Stimulated activated naive CD4-positive, alpha-beta T cell treated with Interleukin-2 at 50 U/mL for 16 hours (primary cell): ENCODE data around the gene REC8.

Source experiments
- DNase-seq: peaks from one replicate; lab custom pipeline; 2025; lab: John Stamatoyannopoulos, UW

The REC8 gene

DNA sequence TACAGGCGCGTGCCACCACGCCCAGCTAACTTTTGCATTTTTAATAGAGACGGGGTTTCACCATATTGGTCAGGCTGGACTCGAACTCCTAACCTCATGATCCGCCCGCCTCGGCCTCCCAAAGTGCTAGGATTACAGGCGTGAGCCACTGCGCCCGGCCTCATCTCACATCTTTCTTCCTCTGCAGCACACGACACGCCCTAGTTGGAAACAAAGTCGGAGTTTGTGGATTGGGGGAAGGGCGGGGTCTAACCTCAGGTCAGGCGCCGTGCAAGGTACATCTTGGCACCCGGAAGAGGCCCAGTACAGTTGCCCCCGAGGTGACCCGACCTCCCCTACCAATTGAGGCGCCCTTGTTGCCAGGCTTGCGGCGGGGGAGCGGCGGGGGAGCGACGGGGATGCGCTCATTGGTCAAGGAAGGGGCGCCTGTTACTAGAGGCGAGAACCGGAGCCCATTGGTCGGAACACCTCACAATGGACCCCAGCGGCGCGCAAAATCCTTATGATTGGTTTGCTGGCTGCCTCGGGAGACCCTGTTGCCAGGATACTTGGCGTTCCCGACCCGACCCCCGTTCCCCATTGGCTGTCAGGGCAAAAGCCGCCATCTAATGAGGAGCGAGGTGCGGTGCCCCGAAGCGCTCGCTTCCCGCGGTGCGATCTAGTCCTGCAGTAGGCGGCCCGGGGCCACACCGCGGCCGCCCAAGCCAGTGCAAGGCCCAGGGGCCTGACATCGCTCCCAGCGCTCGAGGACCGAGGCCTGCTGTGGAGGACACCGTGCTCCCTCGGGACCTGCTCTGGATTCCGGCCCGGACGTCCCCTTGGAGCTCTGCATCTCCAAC, at the start of gene REC8:
Gene REC8 (plus strand): TSS at position 659 of the 839 bp plus-strand sequence. CDS start 473 bp downstream, outside the sequence.
- peak; percentile 66 for DNase-seq

- DNase-seq = no peak
Measured at GRCh38 chr14:24122416-24122815, 49.5 kb upstream of the REC8 start.

DNA sequence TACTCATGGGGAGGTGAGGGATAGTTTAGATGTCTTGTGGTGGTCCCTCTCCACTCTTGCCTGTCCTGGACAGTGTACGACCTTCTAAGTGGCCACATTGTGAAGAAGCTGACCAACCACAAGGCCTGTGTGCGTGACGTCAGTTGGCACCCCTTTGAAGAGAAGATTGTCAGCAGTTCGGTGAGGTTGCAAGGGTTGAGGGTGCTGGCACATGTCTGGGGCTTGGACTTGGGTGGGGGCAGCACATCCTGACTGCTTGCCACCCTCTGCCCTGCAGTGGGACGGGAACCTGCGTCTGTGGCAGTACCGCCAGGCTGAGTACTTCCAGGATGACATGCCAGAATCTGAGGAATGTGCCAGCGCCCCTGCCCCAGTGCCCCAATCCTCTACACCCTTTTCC, 49.0 kb upstream of the REC8 start:
- no peak for DNase-seq

DNA sequence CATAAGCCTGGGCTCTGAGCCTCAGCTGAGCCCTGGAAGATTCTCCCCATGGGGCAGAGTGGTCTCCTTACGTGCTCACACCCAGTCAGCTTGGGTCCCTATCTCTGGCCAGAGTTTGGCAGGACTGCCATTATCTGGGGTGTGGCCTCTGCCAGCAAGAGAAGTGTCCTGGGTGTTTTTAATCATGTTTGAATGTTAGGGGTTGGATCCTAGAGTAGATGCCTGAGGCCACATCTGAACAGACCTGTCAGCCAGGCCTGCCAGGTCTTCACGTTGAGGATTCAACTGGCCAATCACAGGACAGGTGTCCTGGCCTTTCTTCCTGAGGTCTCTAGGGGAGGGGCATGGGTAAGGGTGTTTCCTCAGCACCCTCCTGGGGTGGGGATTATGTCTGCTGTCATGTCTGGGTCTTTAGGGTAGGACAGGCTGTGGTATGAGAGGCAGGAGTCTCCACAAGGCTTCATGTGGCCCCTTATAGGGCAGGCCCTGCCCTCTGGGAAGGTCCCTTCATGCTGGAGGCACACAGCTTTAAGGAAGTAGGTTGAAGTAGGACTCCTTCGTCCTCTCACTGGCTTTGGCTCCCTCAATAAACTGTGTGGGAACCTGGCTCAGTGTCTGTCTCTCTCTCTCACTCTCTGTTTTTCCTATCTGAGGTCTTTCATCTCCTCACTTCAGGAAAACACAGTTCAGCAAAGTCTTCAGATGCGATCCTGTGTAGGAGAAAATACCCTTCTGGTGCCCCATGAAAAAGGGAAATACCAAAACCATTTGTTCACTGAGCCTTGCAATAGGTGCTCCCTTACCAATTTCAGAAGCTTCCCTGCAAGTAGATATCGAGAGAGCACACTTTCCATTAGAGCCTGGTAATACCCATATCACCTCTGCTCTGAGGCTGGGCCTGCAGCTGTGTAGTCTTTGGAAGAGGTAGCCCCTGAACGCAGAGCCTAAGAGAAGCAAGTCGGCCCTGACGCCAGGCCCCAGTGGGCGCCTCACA, 48.2 kb upstream of the REC8 start:
- no peak for DNase-seq

DNA sequence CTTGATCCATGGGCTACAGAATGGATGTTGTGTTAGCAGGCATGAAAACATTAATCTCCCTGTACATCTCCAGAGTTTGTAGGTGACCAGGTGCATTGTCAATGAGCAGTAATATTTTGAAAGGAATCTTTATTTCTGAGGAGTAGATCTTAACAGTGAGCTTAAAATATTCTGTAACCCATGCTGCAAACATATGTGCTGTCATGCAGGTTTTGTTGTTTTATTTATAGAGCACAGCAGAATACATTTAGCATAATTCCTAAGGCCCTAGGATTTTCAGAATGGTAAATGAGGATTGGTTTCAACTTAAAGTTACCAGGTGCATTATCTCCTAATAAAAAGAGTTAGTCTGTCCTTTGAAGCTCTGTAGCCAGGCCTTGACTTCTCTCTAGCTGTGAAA, 44.9 kb upstream of the REC8 start:
- DNase-seq = no peak

DNA sequence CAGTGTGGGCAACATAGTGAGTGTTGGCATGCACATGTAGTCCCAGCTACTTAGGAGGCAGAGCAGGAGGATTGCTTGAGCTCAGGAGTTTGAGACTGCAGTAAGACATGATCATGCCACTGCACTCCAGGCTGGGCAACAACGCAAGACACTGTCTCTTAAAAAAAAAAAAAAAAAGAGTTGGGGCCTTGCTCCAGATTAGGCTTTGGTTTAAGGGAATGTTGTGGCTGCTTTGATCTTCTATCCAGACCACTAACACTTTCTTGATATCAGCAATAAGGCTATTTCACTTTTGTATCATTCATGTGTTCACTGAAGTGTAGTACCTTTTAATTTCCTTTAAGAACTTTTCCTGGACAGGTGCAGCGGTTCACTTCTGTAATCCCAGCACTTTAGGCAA, 44.2 kb upstream of the REC8 start:
- DNase-seq = no peak

DNA sequence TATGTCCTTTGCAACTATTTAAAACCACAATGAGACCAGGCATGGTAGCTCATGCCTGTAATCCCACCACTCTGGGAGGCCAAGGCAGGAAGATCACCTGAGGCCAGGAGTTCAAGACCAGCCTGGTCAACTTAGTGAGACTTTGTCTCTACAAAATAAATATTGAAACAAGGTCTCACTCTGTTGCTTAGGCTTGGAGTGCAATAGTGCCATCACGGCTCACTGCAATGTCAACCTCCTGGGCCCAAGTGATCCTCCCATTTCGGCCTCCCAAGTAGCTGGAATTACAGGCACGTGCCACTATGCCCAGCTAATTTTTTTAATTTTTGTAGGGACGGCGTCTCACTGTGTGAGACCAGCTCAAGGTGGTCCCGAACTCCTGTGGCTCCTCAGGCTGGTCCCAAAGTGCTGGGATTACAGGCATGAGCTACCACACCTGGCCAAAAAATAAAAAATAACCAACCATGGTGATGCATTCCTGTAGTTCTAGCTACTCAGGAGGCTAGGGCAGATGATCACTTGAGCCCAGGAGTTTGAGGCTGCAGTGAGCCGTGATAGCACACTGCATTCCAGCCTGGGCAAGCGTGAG, 42.4 kb upstream of the REC8 start:
- DNase-seq = no peak

DNA sequence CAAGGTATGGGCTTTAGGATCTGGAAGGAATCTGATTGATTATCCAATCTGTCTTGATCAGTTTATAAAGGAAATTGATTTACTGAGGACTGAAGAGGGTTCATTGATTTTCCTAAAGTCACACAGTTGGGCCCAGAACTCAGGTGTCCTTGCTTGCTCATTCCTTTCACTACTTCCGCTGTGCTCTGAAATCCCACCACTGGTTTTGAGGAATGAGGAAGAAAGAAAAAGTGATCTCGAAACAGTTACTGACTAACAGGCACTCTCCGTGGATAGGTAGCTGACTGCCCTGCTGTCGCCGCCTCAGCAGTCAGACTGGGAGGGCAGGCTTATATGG, 41.5 kb upstream of the REC8 start, which contains the start of gene FITM1:
Gene FITM1 (plus strand): TSS at position 280 of the 337 bp plus-strand sequence. CDS start 905 bp downstream, outside the sequence.
- DNase-seq = no peak

- DNase-seq = no peak
Measured at GRCh38 chr14:24130717-24131548, 40.9 kb upstream of the REC8 start.

DNA sequence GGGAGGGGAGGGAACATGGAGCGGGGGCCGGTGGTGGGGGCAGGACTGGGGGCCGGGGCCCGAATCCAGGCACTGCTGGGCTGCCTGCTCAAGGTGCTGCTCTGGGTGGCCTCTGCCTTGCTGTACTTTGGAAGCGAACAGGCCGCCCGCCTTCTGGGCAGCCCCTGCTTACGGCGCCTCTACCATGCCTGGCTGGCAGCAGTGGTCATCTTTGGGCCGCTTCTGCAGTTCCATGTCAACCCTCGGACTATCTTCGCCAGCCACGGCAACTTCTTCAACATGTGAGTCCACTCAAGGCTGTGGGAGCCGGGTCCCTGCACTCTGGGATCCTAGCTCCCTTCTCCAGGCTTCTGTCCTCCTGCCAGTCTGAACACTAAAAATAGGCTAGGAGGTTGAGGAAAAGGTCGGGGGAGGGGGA, 40.3 kb upstream of the REC8 start:
- no peak for DNase-seq

- DNase-seq = peak; percentile 7
Measured at GRCh38 chr14:24132061-24132685, 39.7 kb upstream of the REC8 start.

DNA sequence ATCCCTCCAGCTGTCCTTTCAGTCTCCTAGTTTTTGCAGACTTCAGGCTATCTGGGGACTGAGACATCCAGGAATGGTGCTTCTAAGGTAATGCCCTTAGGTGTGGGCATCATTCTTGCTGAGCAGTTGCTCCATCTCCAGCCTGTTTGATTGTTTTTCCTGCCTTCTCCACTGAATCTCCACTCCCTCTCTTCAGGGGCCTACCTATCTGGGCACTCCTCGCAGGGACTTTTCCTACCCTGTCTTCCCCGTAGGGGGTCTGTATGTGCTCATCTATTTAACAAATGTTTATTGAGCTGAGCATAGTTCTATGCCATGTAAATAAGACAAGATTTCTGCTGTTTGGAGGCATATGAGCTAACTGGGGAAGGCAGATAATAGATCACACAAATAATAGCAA, 38.9 kb upstream of the REC8 start:
- no peak for DNase-seq

- DNase-seq = no peak
Measured at GRCh38 chr14:24133735-24134134, 38.1 kb upstream of the REC8 start.

DNA sequence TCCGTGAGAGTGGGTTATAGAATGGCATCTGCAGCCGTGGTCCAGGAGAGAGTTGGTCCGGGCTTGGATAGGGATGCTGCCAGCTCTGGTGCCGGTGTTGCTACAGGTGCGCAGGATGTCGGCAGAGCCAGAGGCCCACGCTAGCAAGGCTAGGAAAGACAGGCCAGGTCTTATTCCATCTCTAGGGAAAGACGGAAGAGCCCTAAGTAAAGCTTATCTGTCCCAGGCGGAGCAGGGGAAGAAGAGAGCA, 36.4 kb upstream of the REC8 start:
- DNase-seq = no peak

DNA sequence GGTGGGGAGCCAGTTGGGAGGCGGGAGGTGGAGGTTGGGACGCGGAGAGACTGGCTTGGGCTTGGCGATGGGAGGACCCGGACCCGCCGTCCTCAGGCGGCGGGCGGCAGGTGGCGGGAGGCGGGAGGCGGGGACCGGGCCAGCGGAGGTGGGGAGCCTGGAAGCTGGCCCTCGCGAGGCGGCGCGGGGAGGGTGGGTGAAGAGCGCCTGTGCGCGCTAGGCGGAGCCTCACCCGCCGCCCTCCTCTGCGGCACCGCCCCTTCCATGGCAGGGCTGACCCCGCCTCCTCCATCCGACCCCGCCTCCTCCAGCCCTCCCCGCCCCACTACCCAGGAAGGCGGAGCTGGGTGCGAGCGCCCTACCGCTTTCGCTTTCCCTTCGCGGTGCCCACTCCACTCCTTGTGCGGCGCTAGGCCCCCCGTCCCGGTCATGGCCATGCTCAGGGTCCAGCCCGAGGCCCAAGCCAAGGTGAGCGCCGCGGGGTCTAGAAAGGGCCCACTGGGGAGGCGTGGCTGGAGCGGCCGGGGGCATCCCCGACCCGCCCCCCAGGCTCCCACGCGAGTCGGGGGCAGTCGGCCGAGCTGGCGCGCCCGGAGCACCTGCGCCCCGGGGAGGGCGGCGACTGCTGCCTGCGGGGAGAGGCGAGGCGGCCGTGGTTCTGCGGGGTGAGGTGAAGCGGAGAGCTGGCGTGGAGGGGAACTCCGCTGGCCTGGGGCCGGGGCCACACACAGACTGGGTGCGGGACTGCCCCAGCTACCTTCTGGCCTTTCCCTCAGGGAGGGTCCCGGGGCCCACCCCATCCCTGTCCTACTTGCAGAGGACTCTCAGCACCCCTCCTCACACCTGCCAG, 35.8 kb upstream of the REC8 start, which contains the start of gene PSME1:
Gene PSME1 (plus strand): TSS at position 361 of the 850 bp plus-strand sequence. CDS start 69 bp downstream, at position 430.
- peak; percentile 89 for DNase-seq

DNA sequence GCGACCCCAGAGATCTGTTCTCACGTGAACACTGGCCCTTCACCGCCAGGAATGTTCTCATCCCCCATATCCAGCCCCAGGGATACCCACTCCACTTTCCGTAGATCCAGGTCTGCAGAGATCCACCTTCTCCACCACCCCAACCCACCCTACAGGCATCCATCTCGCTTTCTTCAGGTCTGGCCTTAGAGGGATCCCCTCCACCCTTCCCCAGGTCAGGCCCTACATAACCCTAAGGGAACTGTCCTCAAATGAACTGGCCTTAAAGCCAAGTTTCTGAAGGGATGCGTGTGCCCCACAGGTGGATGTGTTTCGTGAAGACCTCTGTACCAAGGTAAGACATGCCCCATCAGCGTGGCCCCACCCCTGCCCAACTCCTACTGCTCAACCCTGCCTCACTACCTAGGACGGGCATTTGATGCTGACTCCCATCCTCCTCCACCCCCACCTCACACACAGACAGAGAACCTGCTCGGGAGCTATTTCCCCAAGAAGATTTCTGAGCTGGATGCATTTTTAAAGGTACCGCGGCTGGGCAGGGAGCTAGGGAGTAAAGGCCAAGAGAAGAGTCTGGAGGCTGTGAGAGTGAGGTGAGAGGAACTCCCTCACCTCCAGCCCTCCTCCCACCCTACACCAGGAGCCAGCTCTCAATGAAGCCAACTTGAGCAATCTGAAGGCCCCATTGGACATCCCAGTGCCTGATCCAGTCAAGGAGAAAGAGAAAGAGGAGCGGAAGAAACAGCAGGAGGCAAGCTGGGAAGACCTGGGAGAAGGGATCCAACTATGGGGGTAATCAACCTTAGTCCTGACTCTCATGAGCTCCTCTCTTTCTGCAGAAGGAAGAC, 35.0 kb upstream of the REC8 start:
- no peak for DNase-seq

- no peak for DNase-seq
Measured at GRCh38 chr14:24137529-24138395, 34.1 kb upstream of the REC8 start.
